B cell (primary cell): Measurements from ENCODE around the gene TSPAN18.

Experiments used
- EZH2 ChIP-seq: IDR thresholded peaks from 2 replicates; pipeline ENCODE4 v1.6.1; 2012; ENCODE audit warnings: borderline replicate concordance, low read depth, mild to moderate bottlenecking, moderate library complexity, low read length; ENCODE audit not compliant: insufficient read depth, poor library complexity, severe bottlenecking
- TF ChIP-seq, protein P1 (sequence below): fragments of 200-600 bp; IDR thresholded peaks from one replicate; pipeline ENCODE4 v1.8.0; 2022; ENCODE audit warnings: antibody characterized with exemption, mild to moderate bottlenecking

DNA sequence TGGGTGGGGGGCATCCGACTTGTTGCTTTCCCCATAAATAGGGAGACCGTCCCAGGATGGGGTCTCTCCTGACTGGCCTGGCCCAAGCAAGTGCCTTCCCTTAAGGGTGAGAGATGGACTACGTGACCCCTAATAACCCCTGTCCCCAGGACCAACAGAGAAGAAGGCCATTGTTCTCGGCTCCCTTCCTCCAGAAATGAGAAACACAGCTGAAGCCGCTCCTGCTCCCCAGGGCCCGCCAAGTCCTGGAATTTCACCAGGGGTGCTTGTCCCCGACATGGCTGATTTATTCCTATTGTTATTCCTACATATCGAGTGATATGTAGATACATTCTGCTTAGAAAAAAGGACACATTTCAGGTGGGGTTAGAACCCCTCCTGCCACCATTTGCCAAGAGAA, 123.2 kb downstream of the TSPAN18 start:
- TF ChIP-seq, protein P1, sequence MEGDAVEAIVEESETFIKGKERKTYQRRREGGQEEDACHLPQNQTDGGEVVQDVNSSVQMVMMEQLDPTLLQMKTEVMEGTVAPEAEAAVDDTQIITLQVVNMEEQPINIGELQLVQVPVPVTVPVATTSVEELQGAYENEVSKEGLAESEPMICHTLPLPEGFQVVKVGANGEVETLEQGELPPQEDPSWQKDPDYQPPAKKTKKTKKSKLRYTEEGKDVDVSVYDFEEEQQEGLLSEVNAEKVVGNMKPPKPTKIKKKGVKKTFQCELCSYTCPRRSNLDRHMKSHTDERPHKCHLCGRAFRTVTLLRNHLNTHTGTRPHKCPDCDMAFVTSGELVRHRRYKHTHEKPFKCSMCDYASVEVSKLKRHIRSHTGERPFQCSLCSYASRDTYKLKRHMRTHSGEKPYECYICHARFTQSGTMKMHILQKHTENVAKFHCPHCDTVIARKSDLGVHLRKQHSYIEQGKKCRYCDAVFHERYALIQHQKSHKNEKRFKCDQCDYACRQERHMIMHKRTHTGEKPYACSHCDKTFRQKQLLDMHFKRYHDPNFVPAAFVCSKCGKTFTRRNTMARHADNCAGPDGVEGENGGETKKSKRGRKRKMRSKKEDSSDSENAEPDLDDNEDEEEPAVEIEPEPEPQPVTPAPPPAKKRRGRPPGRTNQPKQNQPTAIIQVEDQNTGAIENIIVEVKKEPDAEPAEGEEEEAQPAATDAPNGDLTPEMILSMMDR = no peak
- TF ChIP-seq EZH2 = no peak
